ENCODE measurements around the gene NCK1. TPM values are rescaled to one million over a fixed set of nuclear protein-coding genes. Genes with fewer than 3 reads are reported as not detected.

NCK1 gene
- total RNA-seq, 1 donor from 2014 or later, result 63.0 TPM

- ATAC-seq (no peak), DNase-seq (no peak)
- Histone ChIP-seq H3K27ac (no peak overlapping the region), H3K27me3 (ENCODE audit: low read depth) (no peaks in the 10 kb centered on the region), H3K4me3 (no peak overlapping the region), H3K4me1 (peaks cover 21% of the 10 kb centered on the region), H3K36me3 (no peaks in the 10 kb centered on the region), H3K9me3 (no peaks in the 10 kb centered on the region)
- intact Hi-C loops (cut with DNase I), result no loop called here
- no peak for TF ChIP-seq CTCF (IDR thresholded peaks at IDR 0.05)
These were observed 25.4 kb upstream of the NCK1 start for GRCh38 chr3:136836511-136837156.

GRCh38 chr3:136838641-136839555 lies 23.1 kb upstream of the NCK1 start:
- Histone ChIP-seq H3K4me3 (no peak overlapping the region), H3K4me1 (peaks cover 21% of the 10 kb centered on the region), H3K27me3 (ENCODE audit: low read depth) (no peaks in the 10 kb centered on the region), H3K36me3 (no peaks in the 10 kb centered on the region), H3K9me3 (no peaks in the 10 kb centered on the region), H3K27ac (peak overlapping the region; percentile 4)
- no peak for TF ChIP-seq CTCF (IDR thresholded peaks at IDR 0.05)
- DNase-seq (no peak), ATAC-seq (no peak)
- intact Hi-C loops (cut with DNase I), result no loop called here

GRCh38 chr3:136839556-136839931 lies 22.5 kb upstream of the NCK1 start:
- ATAC-seq (no peak), DNase-seq (no peak)
- TF ChIP-seq CTCF (IDR thresholded peaks at IDR 0.05), result no peak
- Histone ChIP-seq H3K27ac (peak overlapping the region; percentile 4), H3K9me3 (no peaks in the 10 kb centered on the region), H3K4me1 (peaks cover 21% of the 10 kb centered on the region), H3K36me3 (no peaks in the 10 kb centered on the region), H3K4me3 (no peak overlapping the region), H3K27me3 (ENCODE audit: low read depth) (no peaks in the 10 kb centered on the region)
- intact Hi-C loops (cut with DNase I), result no loop called here

- H3K27ac ChIP-seq, result no peak overlapping the region
- ATAC-seq, result no peak
- intact Hi-C loops (cut with DNase I), result no loop called here
These were observed 21.8 kb upstream of the NCK1 start for GRCh38 chr3:136840252-136840651.

GRCh38 chr3:136842294-136842693 lies 19.7 kb upstream of the NCK1 start:
- TF ChIP-seq CTCF (IDR thresholded peaks at IDR 0.05), result no peak
- no peak for DNase-seq
- Histone ChIP-seq H3K36me3 (peaks cover 7% of the 10 kb centered on the region), H3K27me3 (ENCODE audit: low read depth) (no peaks in the 10 kb centered on the region), H3K4me1 (peaks cover 10% of the 10 kb centered on the region), H3K4me3 (no peak overlapping the region), H3K9me3 (no peaks in the 10 kb centered on the region), H3K27ac (no peak overlapping the region)
- ATAC-seq, result no peak
- intact Hi-C loops (cut with DNase I), result no loop called here

More at GRCh38 chr3:136840252-136840651, 21.8 kb upstream of the NCK1 start:
- TF ChIP-seq CTCF (IDR thresholded peaks at IDR 0.05), result no peak
- Histone ChIP-seq H3K4me3 (no peak overlapping the region), H3K36me3 (peaks cover 2% of the 10 kb centered on the region), H3K9me3 (no peaks in the 10 kb centered on the region), H3K27me3 (ENCODE audit: low read depth) (no peaks in the 10 kb centered on the region), H3K4me1 (peaks cover 19% of the 10 kb centered on the region)
- no peak for DNase-seq

Measured in lower lobe of right lung (tissue), 2 donors.